PC-9 (cell line): ENCODE data around the gene ARHGAP32. TPM values are rescaled to one million over a fixed set of nuclear protein-coding genes. Genes with fewer than 3 reads are reported as not detected.

Experiments
- BruUV-seq: library from RNA; stranded (reverse); fragments of 400-500 nt; replicated peaks from 2 replicates; lab custom pipeline; 2021; lab: Mats Ljungman, UMichigan
- CTCF ChIA-PET: fragments of 300-600 bp; sonication (Branson Sonifier 250); formaldehyde crosslinking; loops from one replicate; lab custom pipeline; 2022; ENCODE audit warnings: antibody characterized with exemption; lab: Charles Lee
- POLR2A ChIA-PET: fragments of 300-600 bp; sonication (Branson Sonifier 250); formaldehyde crosslinking; loops from one replicate; lab custom pipeline; 2022; ENCODE audit warnings: antibody characterized with exemption; ENCODE audit not compliant: unreplicated experiment; lab: Charles Lee
- DNase-seq, 2 experiments: peaks; one replicate each; pipeline versions ENCODE4 v3.0.0 to v3.0.0-alpha.2; 2015 to 2022; ENCODE audit warnings: mixed read lengths in 1 of 2
- H2AFZ ChIP-seq: fragments of 200-600 bp; sonication (generic); 2 replicates; pipeline ENCODE4 v1.8.1; 2017; ENCODE audit warnings: antibody characterized with exemption
- H3F3A ChIP-seq: fragments of 200-600 bp; sonication (generic); 2 replicates; pipeline ENCODE4 v1.8.1; 2017; ENCODE audit warnings: antibody characterized with exemption, mild to moderate bottlenecking, low read depth; ENCODE audit not compliant: insufficient read depth
- H3K27ac ChIP-seq: fragments of 200-600 bp; sonication (generic); 2 replicates; pipeline ENCODE4 v1.6.1; 2016; ENCODE audit warnings: mixed run types
- H3K27me3 ChIP-seq: fragments of 200-600 bp; sonication (generic); 2 replicates; pipeline ENCODE4 v1.6.1; 2016; ENCODE audit warnings: low read depth, mixed run types; ENCODE audit not compliant: insufficient read depth
- H3K36me3 ChIP-seq: fragments of 200-600 bp; sonication (generic); 2 replicates; pipeline ENCODE4 v1.6.1; 2016; ENCODE audit warnings: low read depth, mixed run types
- H3K4me1 ChIP-seq: fragments of 200-600 bp; sonication (generic); replicated peaks from 2 replicates; pipeline ENCODE4 v1.6.1; 2016; ENCODE audit warnings: mixed run types; ENCODE audit not compliant: insufficient read depth
- H3K4me2 ChIP-seq: fragments of 200-600 bp; sonication (generic); 2 replicates; pipeline ENCODE4 v1.6.1; 2017; ENCODE audit warnings: mixed run types
- H3K4me3 ChIP-seq: fragments of 200-600 bp; sonication (generic); 2 replicates; pipeline ENCODE4 v1.6.1; 2016; ENCODE audit warnings: mixed run types
- H3K79me2 ChIP-seq: fragments of 200-600 bp; sonication (generic); 2 replicates; pipeline ENCODE4 v1.6.1; 2017; ENCODE audit warnings: low read depth, mixed run types
- H3K9me2 ChIP-seq: fragments of 200-600 bp; sonication (generic); 2 replicates; pipeline ENCODE4 v1.8.1; 2017; ENCODE audit warnings: mild to moderate bottlenecking; ENCODE audit not compliant: insufficient read depth
- H3K9me3 ChIP-seq: fragments of 200-600 bp; sonication (generic); 2 replicates; pipeline ENCODE4 v1.8.1; 2016; ENCODE audit warnings: low read depth; ENCODE audit not compliant: insufficient read depth
- H4K20me1 ChIP-seq: fragments of 200-600 bp; sonication (generic); 2 replicates; pipeline ENCODE4 v1.8.1; 2017; ENCODE audit not compliant: insufficient read depth
- EZH2 ChIP-seq: fragments of 200-600 bp; sonication (generic); IDR thresholded peaks from 2 replicates; pipeline ENCODE4 v1.8.0; 2017; ENCODE audit warnings: antibody characterized with exemption, low read depth
- intact Hi-C: fragments of 100-400 bp; cut with micrococcal nuclease; formaldehyde crosslinking; loops from one replicate; pipeline ENCODE4 v1.10.0; 2022; ENCODE audit not compliant: unreplicated experiment
- total RNA-seq: library from RNA; stranded (reverse); gene quantifications from 2 replicates; pipeline ENCODE4 v1.2.3, GENCODE V29; 2021
- TF ChIP-seq, protein P1 (sequence below): fragments of 200-600 bp; sonication (generic); conservative IDR thresholded peaks from 2 replicates; pipeline ENCODE4 v1.6.1; 2017; ENCODE audit warnings: mixed run types, antibody characterized with exemption, mild to moderate bottlenecking, moderate library complexity

Gene ARHGAP32
- total RNA-seq, 1 experiment from 2014 or later = 35.1 TPM

GRCh38 chr11:128967578-128967977, 224.5 kb downstream of the ARHGAP32 start:
- no peak for TF ChIP-seq EZH2
- TF ChIP-seq, protein P1, sequence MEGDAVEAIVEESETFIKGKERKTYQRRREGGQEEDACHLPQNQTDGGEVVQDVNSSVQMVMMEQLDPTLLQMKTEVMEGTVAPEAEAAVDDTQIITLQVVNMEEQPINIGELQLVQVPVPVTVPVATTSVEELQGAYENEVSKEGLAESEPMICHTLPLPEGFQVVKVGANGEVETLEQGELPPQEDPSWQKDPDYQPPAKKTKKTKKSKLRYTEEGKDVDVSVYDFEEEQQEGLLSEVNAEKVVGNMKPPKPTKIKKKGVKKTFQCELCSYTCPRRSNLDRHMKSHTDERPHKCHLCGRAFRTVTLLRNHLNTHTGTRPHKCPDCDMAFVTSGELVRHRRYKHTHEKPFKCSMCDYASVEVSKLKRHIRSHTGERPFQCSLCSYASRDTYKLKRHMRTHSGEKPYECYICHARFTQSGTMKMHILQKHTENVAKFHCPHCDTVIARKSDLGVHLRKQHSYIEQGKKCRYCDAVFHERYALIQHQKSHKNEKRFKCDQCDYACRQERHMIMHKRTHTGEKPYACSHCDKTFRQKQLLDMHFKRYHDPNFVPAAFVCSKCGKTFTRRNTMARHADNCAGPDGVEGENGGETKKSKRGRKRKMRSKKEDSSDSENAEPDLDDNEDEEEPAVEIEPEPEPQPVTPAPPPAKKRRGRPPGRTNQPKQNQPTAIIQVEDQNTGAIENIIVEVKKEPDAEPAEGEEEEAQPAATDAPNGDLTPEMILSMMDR = no peak
- intact Hi-C loops = no loop called here
- H3K27ac ChIP-seq = no peak overlapping the region
- CTCF ChIA-PET = no interaction called here
- POLR2A ChIA-PET = no interaction called here
- H4K20me1 ChIP-seq = no peaks in the 10 kb centered on the region
- BruUV-seq = no TSS peak
- no peaks in the 10 kb centered on the region for H3K9me2 ChIP-seq
- H2AFZ ChIP-seq = no peak overlapping the region
- H3K36me3 ChIP-seq = peaks cover 9% of the 10 kb centered on the region; the same call in 1 of the 2 replicates
- no peaks in the 10 kb centered on the region for H3K27me3 ChIP-seq
- H3F3A ChIP-seq = no peaks in the 10 kb centered on the region
- H3K4me3 ChIP-seq = no peak overlapping the region
- H3K4me1 ChIP-seq = no peaks in the 10 kb centered on the region
- no peaks in the 10 kb centered on the region for H3K79me2 ChIP-seq
- no peaks in the 10 kb centered on the region for H3K9me3 ChIP-seq
- no peak for DNase-seq
- H3K4me2 ChIP-seq = no peak overlapping the region

DNA sequence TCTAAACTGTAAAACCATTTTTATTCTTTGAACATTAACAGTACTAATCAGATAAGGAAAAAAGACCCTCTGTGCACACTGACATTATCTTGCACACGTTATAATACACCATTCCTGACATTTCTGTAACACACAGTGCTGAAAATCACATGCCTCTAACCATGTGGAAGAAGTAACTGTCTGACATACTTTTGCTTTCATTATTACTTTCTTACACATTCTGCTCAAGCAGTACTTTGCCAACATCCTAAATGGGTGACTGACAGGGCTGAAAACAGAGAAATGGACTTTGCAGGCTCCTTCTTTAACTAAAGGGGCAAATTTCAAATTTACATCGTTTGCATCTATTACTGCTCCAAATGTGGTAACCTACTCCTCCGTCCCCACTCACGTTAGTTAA, 226.6 kb downstream of the ARHGAP32 start:
- Histone ChIP-seq H3K27ac (no peak overlapping the region), H3K27me3 (no peaks in the 10 kb centered on the region), H3K4me1 (no peaks in the 10 kb centered on the region), H3K4me3 (no peak overlapping the region), H3K9me2 (no peaks in the 10 kb centered on the region), H3F3A (no peaks in the 10 kb centered on the region), H3K9me3 (no peaks in the 10 kb centered on the region), H3K36me3 (0 out of 2 replicates have a peak, but pooled peaks cover 4% of the 10 kb centered on the region), H4K20me1 (no peaks in the 10 kb centered on the region), H2AFZ (no peak overlapping the region), H3K4me2 (no peak overlapping the region), H3K79me2 (no peaks in the 10 kb centered on the region)
- intact Hi-C loops = no loop called here
- POLR2A ChIA-PET = interaction anchor here (0.5 kb wide), 1 partner anchor 777 kb away, joined by 5 read pairs; no protein-coding TSS in a partner anchor
- CTCF ChIA-PET = no interaction called here
- TF ChIP-seq, protein P1 = no peak
- no peak for TF ChIP-seq EZH2
- no TSS peak for BruUV-seq
- no peak for DNase-seq

DNA sequence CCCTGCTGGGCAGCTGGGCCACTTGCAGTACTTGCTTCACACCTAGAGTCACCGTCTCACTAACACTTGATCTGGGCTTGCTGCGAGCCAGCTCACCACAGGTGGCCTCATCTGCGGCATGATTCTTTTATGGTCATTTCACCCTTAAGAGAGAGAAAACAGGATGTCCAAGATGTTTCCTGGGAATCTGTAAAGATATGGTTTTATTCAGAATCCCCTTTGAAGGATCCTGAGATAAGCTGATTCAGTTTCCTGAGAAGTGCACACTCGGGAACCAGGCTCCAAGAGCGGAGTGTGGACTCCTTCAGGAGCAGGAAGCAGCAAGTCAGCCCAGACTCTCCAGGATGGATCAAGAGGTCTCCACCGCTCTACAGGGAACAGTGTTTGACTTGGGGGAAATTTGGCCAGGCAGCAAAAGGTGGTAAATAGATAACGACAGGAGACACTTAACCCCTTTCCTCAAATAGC, 227.6 kb downstream of the ARHGAP32 start:
- Histone ChIP-seq H3K9me3 (no peaks in the 10 kb centered on the region), H2AFZ (no peak overlapping the region), H3K4me3 (no peak overlapping the region), H3K27ac (no peak overlapping the region), H3F3A (no peaks in the 10 kb centered on the region), H3K4me2 (no peak overlapping the region), H4K20me1 (no peaks in the 10 kb centered on the region), H3K79me2 (no peaks in the 10 kb centered on the region), H3K27me3 (no peaks in the 10 kb centered on the region), H3K36me3 (no peaks in the 10 kb centered on the region), H3K4me1 (no peaks in the 10 kb centered on the region), H3K9me2 (no peaks in the 10 kb centered on the region)
- DNase-seq = no peak
- intact Hi-C loops = no loop called here
- BruUV-seq = no TSS peak
- CTCF ChIA-PET = no interaction called here
- TF ChIP-seq, protein P1 = no peak
- TF ChIP-seq EZH2 = no peak
- POLR2A ChIA-PET = no interaction called here
